DND-41 (cell line): Measurements from ENCODE around the gene TLR7.

Experiments used
- ATAC-seq: fragments of 200-7000 bp; cut with Tn5 transposase; 3 replicates; pipeline ENCODE4 v1.9.1; 2021; ENCODE audit warnings: low read depth; ENCODE audit not compliant: insufficient read depth
- DNase-seq: peaks from one replicate; pipeline ENCODE4 v3.0.0-alpha.2; 2020
- H2AFZ ChIP-seq: 2 replicates; pipeline ENCODE4 v1.6.0; 2012; ENCODE audit warnings: low read depth, low read length
- H3K27ac ChIP-seq: 2 replicates; pipeline ENCODE4 v1.5.1; 2012; ENCODE audit warnings: low read length, inconsistent platforms
- H3K27me3 ChIP-seq: fragments of 200-600 bp; sonication (generic); 2 replicates; pipeline ENCODE4 v1.6.0; 2012; ENCODE audit warnings: low read length, mild to moderate bottlenecking, inconsistent platforms; ENCODE audit not compliant: insufficient read depth, poor library complexity
- H3K36me3 ChIP-seq: 2 replicates; pipeline ENCODE4 v1.5.1; 2012; ENCODE audit warnings: low read length, inconsistent platforms; ENCODE audit not compliant: insufficient read depth
- H3K4me1 ChIP-seq: 2 replicates; pipeline ENCODE4 v1.5.1; 2012; ENCODE audit warnings: mild to moderate bottlenecking, low read length; ENCODE audit not compliant: insufficient read depth
- H3K4me2 ChIP-seq: 2 replicates; pipeline ENCODE4 v1.6.0; 2012; ENCODE audit warnings: mild to moderate bottlenecking, moderate library complexity, low read length, inconsistent platforms; ENCODE audit not compliant: insufficient read depth
- H3K4me3 ChIP-seq, 2 experiments: fragments of 200-600 bp in 1 of 2; shearing (Covaris generic) in 1 of 2; 2 replicates each; pipeline ENCODE4 v1.5.1; 2012 to 2016; ENCODE audit warnings: inconsistent platforms in 2 of 2, low read length in 2 of 2, mild to moderate bottlenecking in 2 of 2, low read depth in 1 of 2, moderate library complexity in 1 of 2
- H3K79me2 ChIP-seq: 2 replicates; pipeline ENCODE4 v1.6.0; 2012; ENCODE audit warnings: low read length, inconsistent platforms; ENCODE audit not compliant: insufficient read depth
- H3K9ac ChIP-seq: 2 replicates; pipeline ENCODE4 v1.6.0; 2012; ENCODE audit warnings: low read depth, mild to moderate bottlenecking, inconsistent platforms, low read length, moderate library complexity
- H3K9me3 ChIP-seq: 2 replicates; pipeline ENCODE4 v1.5.1; 2012; ENCODE audit warnings: low read length, moderate library complexity, mild to moderate bottlenecking, inconsistent platforms; ENCODE audit not compliant: insufficient read depth, severe bottlenecking
- H4K20me1 ChIP-seq: 2 replicates; pipeline ENCODE4 v1.6.0; 2012; ENCODE audit warnings: low read length; ENCODE audit not compliant: insufficient read depth
- EZH2 ChIP-seq: IDR thresholded peaks from 3 replicates; pipeline ENCODE4 v1.6.1; 2012; ENCODE audit warnings: borderline replicate concordance, low read depth, mild to moderate bottlenecking, moderate library complexity, low read length, inconsistent platforms; ENCODE audit not compliant: severe bottlenecking
- TF ChIP-seq, protein P1 (sequence below): IDR thresholded peaks from 2 replicates; pipeline ENCODE4 v1.5.1; 2012; ENCODE audit warnings: borderline replicate concordance, low read length, moderate library complexity, mild to moderate bottlenecking; ENCODE audit not compliant: poor library complexity, severe bottlenecking; ENCODE audit errors: extremely low read depth

Gene TLR7

DNA sequence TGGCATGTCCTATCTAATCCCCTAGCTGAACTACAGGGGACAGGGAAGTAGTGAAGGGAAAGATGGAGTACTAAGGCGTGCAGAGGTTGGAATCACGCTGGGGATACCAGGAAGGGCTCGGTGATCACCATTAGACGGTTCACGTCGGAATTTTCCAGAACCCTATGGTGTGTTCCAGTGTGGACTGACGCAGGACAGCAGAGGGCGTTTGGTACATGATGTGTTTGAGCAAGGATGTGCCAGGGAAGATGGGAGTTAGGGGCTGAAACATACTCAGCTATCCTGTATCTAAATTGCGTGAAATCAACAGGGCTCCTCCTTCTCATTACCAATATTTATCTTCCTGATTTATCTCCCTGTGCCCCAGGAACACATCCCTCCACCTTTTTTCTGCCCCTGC lies 41.9 kb upstream of the TLR7 start:
- no peak for TF ChIP-seq EZH2
- peaks cover 43% of the 10 kb centered on the region for H3K36me3 ChIP-seq
- H3K4me1 ChIP-seq = no peaks in the 10 kb centered on the region
- no peaks in the 10 kb centered on the region for H4K20me1 ChIP-seq
- no peaks in the 10 kb centered on the region for H3K27me3 ChIP-seq
- H3K9me3 ChIP-seq = no peaks in the 10 kb centered on the region
- H3K27ac ChIP-seq = no peak overlapping the region
- DNase-seq (no peak), ATAC-seq (no peak)
- H3K79me2 ChIP-seq = no peaks in the 10 kb centered on the region
- no peak overlapping the region for H3K9ac ChIP-seq
- H3K4me3 ChIP-seq = no peak overlapping the region
- H2AFZ ChIP-seq = no peak overlapping the region
- H3K4me2 ChIP-seq = no peak overlapping the region

DNA sequence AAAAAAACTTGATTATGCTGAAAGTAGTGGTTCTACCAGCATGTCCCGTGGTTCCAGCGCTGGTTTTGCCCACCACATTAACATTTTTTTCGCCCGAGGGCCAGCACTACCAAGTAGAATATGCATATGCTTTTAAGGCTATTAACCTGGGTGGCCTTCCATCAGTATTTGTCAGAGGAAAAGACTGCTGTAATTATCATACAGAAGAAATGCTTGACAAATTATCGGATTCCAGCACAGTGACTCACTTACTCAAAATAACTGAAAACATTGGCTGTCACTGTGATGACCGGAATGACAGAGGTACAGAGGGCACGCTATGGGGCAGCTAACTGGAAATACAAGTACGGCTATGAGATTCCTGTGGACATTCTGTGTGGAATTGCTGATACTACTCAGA lies 41.1 kb upstream of the TLR7 start:
- TF ChIP-seq, protein P1, sequence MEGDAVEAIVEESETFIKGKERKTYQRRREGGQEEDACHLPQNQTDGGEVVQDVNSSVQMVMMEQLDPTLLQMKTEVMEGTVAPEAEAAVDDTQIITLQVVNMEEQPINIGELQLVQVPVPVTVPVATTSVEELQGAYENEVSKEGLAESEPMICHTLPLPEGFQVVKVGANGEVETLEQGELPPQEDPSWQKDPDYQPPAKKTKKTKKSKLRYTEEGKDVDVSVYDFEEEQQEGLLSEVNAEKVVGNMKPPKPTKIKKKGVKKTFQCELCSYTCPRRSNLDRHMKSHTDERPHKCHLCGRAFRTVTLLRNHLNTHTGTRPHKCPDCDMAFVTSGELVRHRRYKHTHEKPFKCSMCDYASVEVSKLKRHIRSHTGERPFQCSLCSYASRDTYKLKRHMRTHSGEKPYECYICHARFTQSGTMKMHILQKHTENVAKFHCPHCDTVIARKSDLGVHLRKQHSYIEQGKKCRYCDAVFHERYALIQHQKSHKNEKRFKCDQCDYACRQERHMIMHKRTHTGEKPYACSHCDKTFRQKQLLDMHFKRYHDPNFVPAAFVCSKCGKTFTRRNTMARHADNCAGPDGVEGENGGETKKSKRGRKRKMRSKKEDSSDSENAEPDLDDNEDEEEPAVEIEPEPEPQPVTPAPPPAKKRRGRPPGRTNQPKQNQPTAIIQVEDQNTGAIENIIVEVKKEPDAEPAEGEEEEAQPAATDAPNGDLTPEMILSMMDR = no peak
- no peak for TF ChIP-seq EZH2
- Histone ChIP-seq H3K4me3 (no peak overlapping the region), H3K27me3 (no peaks in the 10 kb centered on the region), H3K36me3 (peaks cover 35% of the 10 kb centered on the region), H3K4me2 (no peak overlapping the region), H3K4me1 (no peaks in the 10 kb centered on the region), H2AFZ (no peak overlapping the region), H3K79me2 (no peaks in the 10 kb centered on the region), H3K9me3 (no peaks in the 10 kb centered on the region), H3K9ac (no peak overlapping the region), H4K20me1 (no peaks in the 10 kb centered on the region), H3K27ac (no peak overlapping the region)
- DNase-seq = no peak
- ATAC-seq = peak; percentile 31; the same call in 2 of the 3 replicates

DNA sequence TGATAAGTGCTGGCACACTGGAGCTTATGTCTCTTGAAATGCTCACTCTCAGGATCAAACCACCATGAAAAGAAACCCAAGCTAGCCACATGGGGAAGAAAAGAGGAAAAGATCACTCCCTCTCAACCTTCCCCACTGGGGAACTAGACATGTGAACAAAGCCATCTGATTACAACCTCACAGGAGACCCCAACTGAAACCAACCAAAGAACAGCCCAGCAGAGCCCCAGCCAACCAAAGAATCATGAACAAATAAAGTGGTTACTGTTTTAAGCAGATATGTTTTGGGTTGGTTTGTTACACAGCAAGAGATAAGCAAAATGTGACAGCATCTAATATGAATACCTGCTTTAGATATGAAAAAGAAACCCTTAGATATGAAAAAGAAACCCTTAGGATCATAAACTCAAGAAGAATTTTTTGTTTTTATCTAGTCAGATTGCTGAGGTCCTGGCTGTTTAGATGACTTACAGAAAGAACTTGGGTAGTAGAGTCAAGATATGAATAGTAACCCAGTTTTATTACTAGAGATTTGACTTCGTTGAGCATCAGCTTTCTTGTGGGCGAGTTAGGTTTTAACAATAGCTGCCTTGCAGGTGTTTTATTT lies 23.7 kb upstream of the TLR7 start:
- Histone ChIP-seq H3K4me2 (no peak overlapping the region), H3K27ac (no peak overlapping the region), H3K4me3 (no peak overlapping the region), H3K9ac (no peak overlapping the region), H3K9me3 (no peaks in the 10 kb centered on the region), H3K79me2 (no peaks in the 10 kb centered on the region), H2AFZ (no peak overlapping the region), H4K20me1 (no peaks in the 10 kb centered on the region), H3K27me3 (no peaks in the 10 kb centered on the region), H3K36me3 (no peaks in the 10 kb centered on the region), H3K4me1 (no peaks in the 10 kb centered on the region)
- DNase-seq (no peak), ATAC-seq (no peak)
- TF ChIP-seq, protein P1 = no peak
- no peak for TF ChIP-seq EZH2

DNA sequence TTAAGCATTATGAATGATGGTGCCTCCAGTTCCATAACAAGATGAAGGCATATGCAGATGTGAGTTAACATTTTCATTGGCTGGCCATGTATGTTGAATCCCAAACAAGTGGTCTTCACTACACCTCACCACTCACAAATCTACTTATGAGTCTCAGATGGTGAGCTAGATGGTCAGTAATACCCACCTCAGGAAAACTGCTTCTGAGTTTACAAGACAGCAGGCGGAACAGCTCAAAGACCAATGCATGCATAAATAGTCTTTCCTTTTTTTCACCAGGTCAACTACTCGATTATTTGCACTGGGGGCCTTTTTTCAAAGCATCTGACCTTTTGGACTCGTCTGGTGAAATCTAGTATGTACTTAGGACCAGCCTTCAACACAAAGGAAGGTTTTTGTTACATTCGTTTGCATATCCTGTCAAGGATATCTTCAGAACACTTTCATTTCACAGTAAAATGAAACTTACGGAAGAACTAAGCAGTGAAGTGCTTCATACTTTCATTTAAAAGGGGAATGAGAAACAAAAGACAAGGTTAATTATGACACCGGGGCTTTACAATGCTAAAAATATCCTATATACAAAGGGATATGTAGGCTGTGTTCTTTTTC lies 23.1 kb upstream of the TLR7 start:
- Histone ChIP-seq H3K4me3 (no peak overlapping the region), H3K9me3 (no peaks in the 10 kb centered on the region), H3K4me1 (no peaks in the 10 kb centered on the region), H3K36me3 (no peaks in the 10 kb centered on the region), H3K27me3 (no peaks in the 10 kb centered on the region), H2AFZ (no peak overlapping the region), H3K79me2 (no peaks in the 10 kb centered on the region), H3K27ac (no peak overlapping the region), H4K20me1 (no peaks in the 10 kb centered on the region), H3K4me2 (no peak overlapping the region), H3K9ac (no peak overlapping the region)
- no peak for DNase-seq
- TF ChIP-seq, protein P1 = no peak
- no peak for TF ChIP-seq EZH2
- ATAC-seq = no peak
